Upper lobe of left lung (tissue), 6 donors: ENCODE data around the gene CGREF1. TPM values are rescaled to one million over a fixed set of nuclear protein-coding genes. Genes with fewer than 3 reads are reported as not detected.

Experiments used
- ATAC-seq, 2 donors: fragments of 200-7000 bp; cut with Tn5 transposase; one replicate each; pipeline ENCODE4 v1.9.1; 2022; ENCODE audit warnings: mild to moderate bottlenecking in 2 of 2, moderate library complexity in 2 of 2; ENCODE audit not compliant: low FRiP score in 2 of 2
- DNase-seq, 2 donors: peaks; one replicate each; pipeline ENCODE4 v3.0.0-alpha.2; 2019 to 2020
- H3K27ac ChIP-seq, 4 donors: fragments of 200-600 bp; sonication (generic); one replicate each; pipeline ENCODE4 v1.5.1; 2016 to 2019
- H3K27me3 ChIP-seq, 4 donors: fragments of 200-600 bp; sonication (generic); one replicate each; pipeline ENCODE4 v1.5.1; 2017 to 2019
- H3K36me3 ChIP-seq, 4 donors: fragments of 200-600 bp; sonication (generic); one replicate each; pipeline ENCODE4 v1.5.1; 2016 to 2019
- H3K4me1 ChIP-seq, 4 donors: fragments of 200-600 bp; sonication (generic); one replicate each; pipeline ENCODE4 v1.5.1; 2018 to 2019
- H3K4me3 ChIP-seq, 4 donors: fragments of 200-600 bp; sonication (generic); one replicate each; pipeline ENCODE4 v1.5.1; 2017 to 2019; ENCODE audit warnings: mild to moderate bottlenecking in 2 of 4, moderate library complexity in 1 of 4
- H3K9me3 ChIP-seq, 4 donors: fragments of 200-600 bp; sonication (generic); one replicate each; pipeline ENCODE4 v1.5.1; 2018 to 2019
- CTCF ChIP-seq, 6 experiments: fragments of 450-650 bp in 4 of 6; fragments of 200-600 bp in 2 of 6; sonication (generic) in 2 of 6; IDR thresholded peaks; one replicate each; pipeline ENCODE4 v1.5.1; 2016 to 2019; ENCODE audit warnings: antibody characterized with exemption in 6 of 6
- EP300 ChIP-seq, 4 donors: sonication (generic); formaldehyde crosslinking; IDR thresholded peaks; one replicate each; pipeline ENCODE4 v1.5.1; 2017; ENCODE audit warnings: antibody characterized with exemption in 4 of 4, control low read depth in 2 of 4
- POLR2A ChIP-seq, 4 donors: fragments of 450-650 bp; IDR thresholded peaks; one replicate each; pipeline ENCODE4 v1.5.1; 2016 to 2017; ENCODE audit warnings: antibody characterized with exemption in 4 of 4, mild to moderate bottlenecking in 2 of 4
- POLR2AphosphoS5 ChIP-seq, 2 donors: sonication (generic); formaldehyde crosslinking; IDR thresholded peaks; one replicate each; pipeline ENCODE4 v1.5.1; 2017; ENCODE audit warnings: antibody characterized with exemption in 2 of 2
- WGBS, 2 donors: methylation state at CpG; one replicate each; pipeline ENCODE4 v1.1.5; 2017 to 2018; 5-methylcytosine and 5-hydroxymethylcytosine counted together
- total RNA-seq, 6 donors: library from RNA; depleted of rRNA in 4 of 6; stranded (reverse); fragments of >200 nt in 4 of 6; gene quantifications; one replicate each; pipeline versions ENCODE4 v1.1.0 to v1.2.1, GENCODE V29; 2016 to 2021
- donor health status: DM: no; HTN: no; CAD: no; lungs with moderate emphysema.
- donor health status: DM: no; HTN: yes; CAD: no; lungs with severe emphysema.

CGREF1 gene
- total RNA-seq, 6 donors from 2014 or later, result 0.79 to 1.2 (median 1.0) TPM; not detected in 3

DNA sequence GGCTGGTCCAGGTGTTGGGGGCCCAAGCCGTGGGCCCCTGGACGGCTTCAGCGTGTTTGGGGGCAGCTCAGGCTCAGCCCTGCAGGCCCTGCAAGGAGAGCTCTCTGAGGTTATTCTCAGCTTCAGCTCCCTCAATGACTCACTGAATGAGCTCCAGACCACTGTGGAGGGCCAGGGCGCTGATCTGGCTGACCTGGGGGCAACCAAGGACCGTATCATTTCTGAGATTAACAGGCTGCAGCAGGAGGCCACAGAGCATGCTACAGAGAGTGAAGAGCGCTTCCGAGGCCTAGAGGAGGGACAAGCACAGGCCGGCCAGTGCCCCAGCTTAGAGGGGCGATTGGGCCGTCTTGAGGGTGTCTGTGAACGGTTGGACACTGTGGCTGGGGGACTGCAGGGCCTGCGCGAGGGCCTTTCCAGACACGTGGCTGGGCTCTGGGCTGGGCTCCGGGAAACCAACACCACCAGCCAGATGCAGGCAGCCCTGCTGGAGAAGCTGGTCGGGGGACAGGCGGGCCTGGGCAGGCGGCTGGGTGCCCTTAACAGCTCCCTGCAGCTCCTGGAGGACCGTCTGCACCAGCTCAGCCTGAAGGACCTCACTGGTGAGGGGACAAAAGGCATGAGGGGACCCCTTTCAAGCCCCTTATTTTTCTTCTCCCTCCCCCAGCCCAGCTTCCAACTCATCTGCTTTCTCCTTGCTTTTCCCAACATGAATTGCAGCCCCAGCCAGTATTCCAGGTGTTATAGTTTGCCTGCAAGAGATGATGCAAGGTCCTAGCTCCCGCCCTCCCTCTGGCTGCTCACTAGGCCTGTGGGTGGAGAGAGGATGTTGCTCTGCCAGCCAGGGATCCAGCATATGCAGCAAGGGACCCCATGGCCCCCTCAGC, 35.3 kb downstream of the CGREF1 start:
- 87 to 93% methylated on average over 13 to 15 of the region's 20 CpGs for WGBS, 2 donors
- no peaks in the 10 kb centered on the region for H3K9me3 ChIP-seq
- H3K27ac ChIP-seq, result no peak overlapping the region
- ATAC-seq (no peak), DNase-seq (no peak)
- H3K4me3 ChIP-seq, result no peak overlapping the region
- no peaks in the 10 kb centered on the region for H3K36me3 ChIP-seq
- TF ChIP-seq CTCF (IDR thresholded peaks at IDR 0.05), result no peak
- TF ChIP-seq EP300 (IDR thresholded peaks at IDR 0.05), result no peak
- no peak for TF ChIP-seq POLR2AphosphoS5 (IDR thresholded peaks at IDR 0.05)
- TF ChIP-seq POLR2A (IDR thresholded peaks at IDR 0.05), result no peak
- peaks cover 27 to 52% (median 38%) of the 10 kb centered on the region in 4 donors for H3K4me1 ChIP-seq
- H3K27me3 ChIP-seq, result no peaks in the 10 kb centered on the region

GRCh38 chr2:27082773-27083409, 36.0 kb downstream of the CGREF1 start:
- WGBS, 2 donors, result 84 to 93% methylated on average over 17 to 26 of the region's 27 CpGs
- Histone ChIP-seq H3K9me3 (no peaks in the 10 kb centered on the region), H3K27me3 (no peaks in the 10 kb centered on the region), H3K36me3 (no peaks in the 10 kb centered on the region), H3K4me3 (no peak overlapping the region), H3K4me1 (peaks cover 30 to 52% (median 39%) of the 10 kb centered on the region in 4 donors), H3K27ac (peak overlapping the region in 1 of 4 donors; percentile 70)
- ATAC-seq (no peak), DNase-seq (peak in 1 of 2 donors; percentile 76)
- no peak for TF ChIP-seq POLR2AphosphoS5 (IDR thresholded peaks at IDR 0.05)
- no peak for TF ChIP-seq CTCF (IDR thresholded peaks at IDR 0.05)
- no peak for TF ChIP-seq EP300 (IDR thresholded peaks at IDR 0.05)
- no peak for TF ChIP-seq POLR2A (IDR thresholded peaks at IDR 0.05)

DNA sequence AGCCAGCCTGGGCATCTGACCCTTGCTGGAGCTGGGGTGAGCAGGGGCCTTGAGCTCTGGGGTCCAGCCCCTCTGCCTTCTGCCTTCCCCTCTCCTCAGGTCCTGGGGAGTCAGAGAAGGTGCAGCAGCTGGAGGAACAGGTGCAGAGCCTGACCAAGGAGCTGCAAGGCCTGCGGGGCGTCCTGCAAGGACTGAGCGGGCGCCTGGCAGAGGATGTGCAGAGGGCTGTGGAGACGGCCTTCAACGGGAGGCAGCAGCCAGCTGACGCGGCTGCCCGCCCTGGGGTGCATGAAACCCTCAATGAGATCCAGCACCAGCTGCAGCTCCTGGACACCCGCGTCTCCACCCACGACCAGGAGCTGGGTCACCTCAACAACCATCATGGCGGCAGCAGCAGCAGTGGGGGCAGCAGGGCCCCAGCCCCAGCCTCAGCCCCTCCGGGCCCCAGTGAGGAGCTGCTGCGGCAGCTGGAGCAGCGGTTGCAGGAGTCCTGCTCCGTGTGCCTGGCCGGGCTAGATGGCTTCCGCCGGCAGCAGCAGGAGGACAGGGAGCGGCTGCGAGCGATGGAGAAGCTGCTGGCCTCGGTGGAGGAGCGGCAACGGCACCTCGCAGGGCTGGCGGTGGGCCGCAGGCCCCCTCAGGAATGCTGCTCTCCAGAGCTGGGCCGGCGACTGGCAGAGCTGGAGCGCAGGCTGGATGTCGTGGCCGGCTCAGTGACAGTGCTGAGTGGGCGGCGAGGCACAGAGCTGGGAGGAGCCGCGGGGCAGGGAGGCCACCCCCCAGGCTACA, 36.8 kb downstream of the CGREF1 start:
- Histone ChIP-seq H3K27me3 (no peaks in the 10 kb centered on the region), H3K27ac (peak overlapping the region; percentile 68 to 86 (median 74)), H3K4me1 (peaks cover 26 to 47% (median 38%) of the 10 kb centered on the region in 4 donors), H3K9me3 (no peaks in the 10 kb centered on the region), H3K36me3 (no peaks in the 10 kb centered on the region), H3K4me3 (peak overlapping the region in 1 of 4 donors; percentile 51)
- ATAC-seq, result no peak
- peak in 1 of 2 donors; percentile 85 for DNase-seq
- 91 to 97% methylated on average over 6 to 30 of the region's 38 CpGs for WGBS, 2 donors
- no peak for TF ChIP-seq POLR2A (IDR thresholded peaks at IDR 0.05)
- no peak for TF ChIP-seq CTCF (IDR thresholded peaks at IDR 0.05)
- no peak for TF ChIP-seq EP300 (IDR thresholded peaks at IDR 0.05)

DNA sequence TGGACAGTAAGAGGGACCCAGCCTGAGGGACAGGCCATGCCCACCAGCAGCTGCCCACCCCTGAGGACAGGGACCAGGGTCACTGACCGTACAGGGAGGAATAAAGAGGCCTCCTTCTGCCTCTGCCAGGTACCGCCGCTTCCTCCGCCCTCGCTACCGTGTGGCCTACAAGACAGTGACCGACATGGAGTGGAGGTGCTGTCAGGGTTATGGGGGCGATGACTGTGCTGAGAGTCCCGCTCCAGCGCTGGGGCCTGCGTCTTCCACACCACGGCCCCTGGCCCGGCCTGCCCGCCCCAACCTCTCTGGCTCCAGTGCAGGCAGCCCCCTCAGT, 38.4 kb downstream of the CGREF1 start:
- TF ChIP-seq CTCF (IDR thresholded peaks at IDR 0.05) (no peak), POLR2A (IDR thresholded peaks at IDR 0.05) (no peak), POLR2AphosphoS5 (IDR thresholded peaks at IDR 0.05) (no peak), EP300 (IDR thresholded peaks at IDR 0.05) (no peak)
- Histone ChIP-seq H3K9me3 (no peaks in the 10 kb centered on the region), H3K4me3 (peak overlapping the region in 3 of 4 donors; percentile 35 to 52 (median 51)), H3K27me3 (no peaks in the 10 kb centered on the region), H3K36me3 (no peaks in the 10 kb centered on the region), H3K4me1 (peaks cover 30 to 39% (median 35%) of the 10 kb centered on the region in 4 donors), H3K27ac (peak overlapping the region; percentile 24 to 96 (median 80))
- DNase-seq (peak in 1 of 2 donors; percentile 82), ATAC-seq (no peak)
- 93% methylated on average over 14 of the region's 14 CpGs; no CpG with 5 or more reads in 1 of the 2 donors for WGBS, 2 donors
